SK-N-SH (cell line): Measurements from ENCODE around the gene SSNA1. TPM values are rescaled to one million over a fixed set of nuclear protein-coding genes. Genes with fewer than 3 reads are reported as not detected.

ENCODE experiments used
- CTCF ChIA-PET: fragments of 300-600, 350-600 bp; formaldehyde crosslinking; extraction: SDS; loops from one replicate; lab custom pipeline; 2021; lab: Yijun Ruan, JAX
- POLR2A ChIA-PET: fragments of 350-600 bp; sonication (Branson Sonifier 250); formaldehyde crosslinking; extraction: SDS; loops from one replicate; lab custom pipeline; 2020; ENCODE audit warnings: antibody characterized with exemption, inconsistent platforms; lab: Yijun Ruan, JAX
- DNase-seq: peaks from one replicate; pipeline ENCODE4 v3.0.0; 2012
- H2AFZ ChIP-seq: fragments of 200-600 bp; sonication (generic); 2 replicates; pipeline ENCODE4 v1.8.1; 2016; ENCODE audit warnings: antibody characterized with exemption, mild to moderate bottlenecking, low read depth
- H3F3A ChIP-seq: fragments of 200-600 bp; sonication (generic); replicated peaks from 2 replicates; pipeline ENCODE3; 2016; ENCODE audit warnings: antibody characterized with exemption, mild to moderate bottlenecking; ENCODE audit not compliant: insufficient read depth
- H3K27ac ChIP-seq, 2 experiments: fragments of 200-500 bp in 1 of 2; fragments of 200-600 bp in 1 of 2; sonication (Bioruptor generic) in 1 of 2; sonication (generic), shearing (Covaris generic) in 1 of 2; 2 replicates each; pipeline versions ENCODE4 v1.5.1 to v1.6.1; 2014 to 2016; ENCODE audit warnings: low read depth in 2 of 2, inconsistent platforms in 1 of 2, low read length in 1 of 2, mild to moderate bottlenecking in 1 of 2, mixed read lengths in 1 of 2
- H3K27me3 ChIP-seq: fragments of 200-600 bp; sonication (generic), shearing (Covaris generic); 2 replicates; pipeline ENCODE4 v1.6.1; 2016; ENCODE audit warnings: mixed run types; ENCODE audit not compliant: insufficient read depth
- H3K36me3 ChIP-seq, 2 experiments: fragments of 200-500 bp in 1 of 2; fragments of 200-600 bp in 1 of 2; sonication (Bioruptor generic) in 1 of 2; sonication (generic) in 1 of 2; replicated peaks in 1 of 2; 2 replicates each; pipeline versions ENCODE3 to v1.5.1; 2014 to 2016; ENCODE audit warnings: low read length in 1 of 2, mild to moderate bottlenecking in 1 of 2; ENCODE audit not compliant: insufficient read depth in 2 of 2, control insufficient read depth in 1 of 2
- H3K4me1 ChIP-seq, 2 experiments: fragments of 200-500 bp in 1 of 2; fragments of 200-600 bp in 1 of 2; sonication (Bioruptor generic) in 1 of 2; sonication (generic), shearing (Covaris generic) in 1 of 2; 2 replicates each; pipeline versions ENCODE4 v1.5.1 to v1.6.1; 2014 to 2016; ENCODE audit warnings: low read depth in 1 of 2, low read length in 1 of 2, mixed run types in 1 of 2; ENCODE audit not compliant: insufficient read depth in 2 of 2, control insufficient read depth in 1 of 2
- H3K4me2 ChIP-seq: fragments of 200-600 bp; sonication (generic), shearing (Covaris generic); 2 replicates; pipeline ENCODE4 v1.6.1; 2017; ENCODE audit warnings: mixed run types
- H3K4me3 ChIP-seq, 2 experiments: fragments of 200-500 bp in 1 of 2; fragments of 200-600 bp in 1 of 2; sonication (Bioruptor generic) in 1 of 2; sonication (generic), shearing (Covaris generic) in 1 of 2; 2 replicates each; pipeline versions ENCODE4 v1.5.1 to v1.8.1; 2014 to 2016; ENCODE audit warnings: low read depth in 2 of 2, inconsistent platforms in 1 of 2, low read length in 1 of 2, mild to moderate bottlenecking in 1 of 2, mixed read lengths in 1 of 2, moderate library complexity in 1 of 2
- H3K79me2 ChIP-seq: fragments of 200-600 bp; sonication (generic); 2 replicates; pipeline ENCODE4 v1.8.1; 2017; ENCODE audit warnings: mild to moderate bottlenecking; ENCODE audit not compliant: insufficient read depth
- H3K9ac ChIP-seq: fragments of 200-600 bp; sonication (generic); 2 replicates; pipeline ENCODE4 v1.6.1; 2017; ENCODE audit warnings: mixed run types
- H3K9me2 ChIP-seq: fragments of 200-600 bp; sonication (generic); 2 replicates; pipeline ENCODE4 v1.6.1; 2017; ENCODE audit warnings: mixed run types
- H3K9me3 ChIP-seq: fragments of 200-600 bp; sonication (generic); 2 replicates; pipeline ENCODE4 v1.6.1; 2017; ENCODE audit warnings: mixed run types, mild to moderate bottlenecking, moderate library complexity
- H4K20me1 ChIP-seq: fragments of 200-600 bp; sonication (generic); 2 replicates; pipeline ENCODE4 v1.6.1; 2017; ENCODE audit warnings: mild to moderate bottlenecking, mixed run types; ENCODE audit not compliant: insufficient read depth
- EP300 ChIP-seq, 2 experiments: IDR thresholded peaks; 2 replicates each; pipeline versions ENCODE4 v1.4.0 to v1.6.1; 2012; ENCODE audit warnings: borderline replicate concordance in 1 of 2, low read depth in 1 of 2, low read length in 1 of 2
- EZH2phosphoT487 ChIP-seq: fragments of 200-600 bp; sonication (generic); IDR thresholded peaks from 2 replicates; pipeline ENCODE4 v1.6.1; 2017; ENCODE audit warnings: low read depth, mixed run types, mild to moderate bottlenecking, antibody characterized with exemption, moderate library complexity, borderline replicate concordance
- FOXJ3 ChIP-seq: sonication (generic); formaldehyde crosslinking; IDR thresholded peaks from 2 replicates; pipeline ENCODE4 v1.5.1; 2020; ENCODE audit warnings: mild to moderate bottlenecking, missing genetic modification reagents
- GABPA ChIP-seq: IDR thresholded peaks from 2 replicates; pipeline ENCODE4 v1.4.0; 2012; ENCODE audit warnings: low read depth, mild to moderate bottlenecking
- GATA2 ChIP-seq: sonication (generic); formaldehyde crosslinking; IDR thresholded peaks from 2 replicates; pipeline ENCODE4 v1.5.0; 2020; ENCODE audit warnings: mild to moderate bottlenecking, missing genetic modification reagents
- MXI1 ChIP-seq: IDR thresholded peaks from 2 replicates; pipeline ENCODE4 v1.6.1; 2012; ENCODE audit warnings: mild to moderate bottlenecking, low read depth, low read length, improper control_type of control experiment
- NFIC ChIP-seq: IDR thresholded peaks from 2 replicates; pipeline ENCODE4 v1.4.0; 2012; ENCODE audit warnings: borderline replicate concordance
- NRF1 ChIP-seq: IDR thresholded peaks from 2 replicates; pipeline ENCODE4 v1.6.1; 2012; ENCODE audit warnings: low read depth, mild to moderate bottlenecking, low read length
- POLR2AphosphoS5 ChIP-seq: IDR thresholded peaks from 2 replicates; pipeline ENCODE4 v1.6.1; 2012; ENCODE audit warnings: low read depth, low read length
- RCOR1 ChIP-seq: fragments of 150-350 bp; IDR thresholded peaks from 2 replicates; pipeline ENCODE4 v1.6.1; 2017; ENCODE audit warnings: antibody characterized with exemption, low read length
- RFX5 ChIP-seq: IDR thresholded peaks from 2 replicates; pipeline ENCODE4 v1.6.1; 2012; ENCODE audit warnings: mild to moderate bottlenecking, improper control_type of control experiment, low read length
- SMC3 ChIP-seq: IDR thresholded peaks from 2 replicates; pipeline ENCODE4 v1.6.1; 2012; ENCODE audit warnings: low read depth, low read length, improper control_type of control experiment
- TAF1 ChIP-seq: IDR thresholded peaks from 2 replicates; pipeline ENCODE4 v1.6.1; 2012; ENCODE audit warnings: low read depth, mild to moderate bottlenecking, low read length, moderate library complexity, borderline replicate concordance
- TEAD4 ChIP-seq: IDR thresholded peaks from 2 replicates; pipeline ENCODE4 v1.4.0; 2012; ENCODE audit warnings: mild to moderate bottlenecking, borderline replicate concordance; ENCODE audit not compliant: insufficient read depth
- WGBS: methylation state at CpG from one replicate; pipeline ENCODE4 v1.1.6; 2017; ENCODE audit warnings: low lambda C conversion rate; 5-methylcytosine and 5-hydroxymethylcytosine counted together
- polyA plus RNA-seq, 3 experiments: library from polyadenylated mRNA; depleted of rRNA; stranded (reverse); fragments of >200 nt; gene quantifications; 2 replicates each; pipeline ENCODE4 v1.2.3, GENCODE V29; 2012
- TF ChIP-seq, protein P1 (sequence below): IDR thresholded peaks from 2 replicates; pipeline ENCODE4 v1.4.0; 2012; ENCODE audit warnings: low read depth, borderline replicate concordance
- TF ChIP-seq, protein P2 (sequence below): IDR thresholded peaks from 2 replicates; pipeline ENCODE4 v1.4.0; 2012; ENCODE audit warnings: low read depth, borderline replicate concordance
- TF ChIP-seq, protein P3 (sequence below): fragments of 200-600 bp; sonication (generic); IDR thresholded peaks from 2 replicates; pipeline ENCODE4 v1.6.1; 2017; ENCODE audit warnings: antibody characterized with exemption, mild to moderate bottlenecking, moderate library complexity
- TF ChIP-seq, protein P4 (sequence below): IDR thresholded peaks from 2 replicates; pipeline ENCODE4 v1.4.0; 2012; ENCODE audit warnings: low read depth
- TF ChIP-seq, protein P5 (sequence below): IDR thresholded peaks from 2 replicates; pipeline ENCODE4; 2012

The SSNA1 gene
- polyA plus RNA-seq, 1 of the 3 experiments (the other 2 are of a cell fraction) = 124 TPM

DNA sequence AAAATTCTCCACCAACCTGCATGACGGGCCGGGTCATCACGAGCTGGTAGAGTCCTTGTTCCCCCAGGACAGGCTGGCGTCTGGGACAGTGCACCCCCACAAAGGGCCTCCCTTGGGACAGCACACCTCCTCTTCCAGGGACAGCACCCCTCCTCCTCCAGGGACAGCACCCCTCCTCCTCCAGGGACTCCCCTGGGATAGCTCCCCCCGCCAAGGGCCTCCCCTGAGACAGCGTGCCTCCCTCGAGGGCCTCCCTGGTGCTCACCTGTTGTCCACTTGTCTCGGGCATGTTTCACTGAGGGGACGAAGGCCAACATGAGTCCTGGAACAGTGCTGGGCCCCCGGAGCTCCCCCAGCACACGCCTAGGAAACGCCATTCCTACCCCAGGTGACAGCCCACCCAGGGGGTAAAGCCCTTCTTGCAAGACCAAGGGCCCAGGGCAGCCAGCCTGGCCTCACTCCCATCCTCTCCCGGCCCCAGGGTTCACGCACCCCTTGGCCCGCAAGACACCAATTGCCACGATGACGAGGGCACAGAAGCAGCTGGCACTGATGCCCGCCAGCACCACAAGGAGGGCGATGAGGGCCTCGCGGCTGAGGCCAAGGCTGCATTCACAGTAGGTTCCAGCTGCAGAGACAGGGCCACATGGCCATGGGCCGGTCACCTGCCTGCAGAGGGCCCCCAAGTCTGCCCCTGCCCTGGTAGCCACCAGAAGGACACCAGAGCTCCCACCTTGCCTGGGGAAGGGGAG, 17.2 kb upstream of the SSNA1 start (continued):
- TF ChIP-seq, protein P1, sequence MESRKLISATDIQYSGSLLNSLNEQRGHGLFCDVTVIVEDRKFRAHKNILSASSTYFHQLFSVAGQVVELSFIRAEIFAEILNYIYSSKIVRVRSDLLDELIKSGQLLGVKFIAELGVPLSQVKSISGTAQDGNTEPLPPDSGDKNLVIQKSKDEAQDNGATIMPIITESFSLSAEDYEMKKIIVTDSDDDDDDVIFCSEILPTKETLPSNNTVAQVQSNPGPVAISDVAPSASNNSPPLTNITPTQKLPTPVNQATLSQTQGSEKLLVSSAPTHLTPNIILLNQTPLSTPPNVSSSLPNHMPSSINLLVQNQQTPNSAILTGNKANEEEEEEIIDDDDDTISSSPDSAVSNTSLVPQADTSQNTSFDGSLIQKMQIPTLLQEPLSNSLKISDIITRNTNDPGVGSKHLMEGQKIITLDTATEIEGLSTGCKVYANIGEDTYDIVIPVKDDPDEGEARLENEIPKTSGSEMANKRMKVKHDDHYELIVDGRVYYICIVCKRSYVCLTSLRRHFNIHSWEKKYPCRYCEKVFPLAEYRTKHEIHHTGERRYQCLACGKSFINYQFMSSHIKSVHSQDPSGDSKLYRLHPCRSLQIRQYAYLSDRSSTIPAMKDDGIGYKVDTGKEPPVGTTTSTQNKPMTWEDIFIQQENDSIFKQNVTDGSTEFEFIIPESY = no peak
- TF ChIP-seq, protein P2, sequence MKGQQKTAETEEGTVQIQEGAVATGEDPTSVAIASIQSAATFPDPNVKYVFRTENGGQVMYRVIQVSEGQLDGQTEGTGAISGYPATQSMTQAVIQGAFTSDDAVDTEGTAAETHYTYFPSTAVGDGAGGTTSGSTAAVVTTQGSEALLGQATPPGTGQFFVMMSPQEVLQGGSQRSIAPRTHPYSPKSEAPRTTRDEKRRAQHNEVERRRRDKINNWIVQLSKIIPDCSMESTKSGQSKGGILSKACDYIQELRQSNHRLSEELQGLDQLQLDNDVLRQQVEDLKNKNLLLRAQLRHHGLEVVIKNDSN = no peak
- TF ChIP-seq RFX5 (no peak), SMC3 (no peak), MXI1 (no peak), NRF1 (no peak)

DNA sequence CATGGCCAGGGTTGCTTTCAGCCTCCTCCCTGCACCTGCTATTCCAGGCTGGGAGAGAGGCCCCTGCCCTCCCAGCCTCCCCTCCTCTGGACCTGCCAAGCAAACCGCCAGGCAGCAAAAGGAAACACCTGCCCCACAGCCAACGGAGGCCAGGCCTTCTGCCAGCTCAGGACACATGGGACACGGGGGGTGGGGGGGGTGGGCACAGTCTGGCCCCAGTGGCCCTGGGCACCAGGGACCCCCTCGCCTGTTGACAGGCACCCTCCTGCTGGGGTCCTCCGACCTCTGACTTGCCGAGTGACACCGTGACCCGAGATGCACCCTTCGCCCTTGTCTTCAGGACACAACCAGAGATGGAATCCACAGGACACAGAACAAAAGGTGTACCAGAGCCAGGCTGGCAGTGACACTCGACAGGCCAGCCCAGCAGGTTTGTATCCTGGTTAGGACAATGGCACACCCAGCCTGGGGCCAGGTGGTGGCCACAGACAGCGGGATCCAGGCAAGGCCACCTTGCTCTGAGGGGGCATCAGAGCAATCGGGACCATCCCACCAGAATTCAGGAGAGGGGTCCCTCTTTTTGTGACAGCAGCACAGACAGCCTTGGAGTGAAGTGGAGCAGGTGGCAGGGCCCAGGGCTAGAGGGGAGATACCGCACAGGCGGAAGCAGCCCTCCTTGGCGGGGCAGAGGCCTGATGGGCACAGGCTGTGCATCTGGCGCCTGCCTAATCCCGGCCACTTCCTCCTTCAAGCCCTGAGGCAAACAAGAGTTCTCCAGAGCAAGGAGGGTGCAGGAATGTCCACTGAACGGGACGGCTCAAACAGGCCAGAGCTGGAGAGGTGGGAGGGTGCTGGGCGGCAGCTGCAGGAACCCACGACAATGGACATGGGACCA, 15.3 kb upstream of the SSNA1 start:
- no peaks in the 10 kb centered on the region for H3K9me3 ChIP-seq
- peak; percentile 50 for DNase-seq
- peak overlapping the region in 1 of 2 experiments; percentile 50; a peak in 2 of 4 replicates for H3K27ac ChIP-seq
- H3K79me2 ChIP-seq = no peaks in the 10 kb centered on the region
- H3K4me3 ChIP-seq = no peak overlapping the region
- H4K20me1 ChIP-seq = no peaks in the 10 kb centered on the region
- ChIA-PET POLR2A (interaction anchor here (1.5 kb wide), 1 partner anchor 35 kb away, joined by 5 read pairs; the partner anchor contains the start of gene GRIN1), CTCF (interaction anchor here (1.0 to 5.0 kb wide), 2 partner anchors 10 to 15 kb away, joined by 3 to 24 read pairs; partner anchors contain the start of genes ANAPC2 and SSNA1)
- peaks cover 0 to 23% of the 10 kb centered on the region in 2 experiments; a peak in 1 of 4 replicates for H3K4me1 ChIP-seq
- no peak overlapping the region for H3K4me2 ChIP-seq
- H3K9me2 ChIP-seq = no peaks in the 10 kb centered on the region
- no peak overlapping the region for H3K9ac ChIP-seq
- peaks cover 0 to 7% of the 10 kb centered on the region in 2 experiments for H3K36me3 ChIP-seq
- H2AFZ ChIP-seq = no peak overlapping the region
- WGBS = 70% methylated on average over 16 of the region's 21 CpGs
- H3F3A ChIP-seq = no peaks in the 10 kb centered on the region
- peaks cover 15% of the 10 kb centered on the region for H3K27me3 ChIP-seq
- TF ChIP-seq NFIC (no peak), RCOR1 (no peak), EP300 (IDR thresholded peaks at IDR 0.05; ENCODE audit: borderline replicate concordance in 1 of 2, low read depth in 1 of 2, low read length in 1 of 2) (no peak), GABPA (no peak), NRF1 (no peak), FOXJ3 (CRISPR knock-in tag) (no peak), EZH2phosphoT487 (no peak), TAF1 (no peak), GATA2 (CRISPR knock-in tag) (no peak), POLR2AphosphoS5 (no peak), TEAD4 (no peak)
- TF ChIP-seq, protein P1 = no peak
- TF ChIP-seq, protein P3, sequence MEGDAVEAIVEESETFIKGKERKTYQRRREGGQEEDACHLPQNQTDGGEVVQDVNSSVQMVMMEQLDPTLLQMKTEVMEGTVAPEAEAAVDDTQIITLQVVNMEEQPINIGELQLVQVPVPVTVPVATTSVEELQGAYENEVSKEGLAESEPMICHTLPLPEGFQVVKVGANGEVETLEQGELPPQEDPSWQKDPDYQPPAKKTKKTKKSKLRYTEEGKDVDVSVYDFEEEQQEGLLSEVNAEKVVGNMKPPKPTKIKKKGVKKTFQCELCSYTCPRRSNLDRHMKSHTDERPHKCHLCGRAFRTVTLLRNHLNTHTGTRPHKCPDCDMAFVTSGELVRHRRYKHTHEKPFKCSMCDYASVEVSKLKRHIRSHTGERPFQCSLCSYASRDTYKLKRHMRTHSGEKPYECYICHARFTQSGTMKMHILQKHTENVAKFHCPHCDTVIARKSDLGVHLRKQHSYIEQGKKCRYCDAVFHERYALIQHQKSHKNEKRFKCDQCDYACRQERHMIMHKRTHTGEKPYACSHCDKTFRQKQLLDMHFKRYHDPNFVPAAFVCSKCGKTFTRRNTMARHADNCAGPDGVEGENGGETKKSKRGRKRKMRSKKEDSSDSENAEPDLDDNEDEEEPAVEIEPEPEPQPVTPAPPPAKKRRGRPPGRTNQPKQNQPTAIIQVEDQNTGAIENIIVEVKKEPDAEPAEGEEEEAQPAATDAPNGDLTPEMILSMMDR = no peak
- TF ChIP-seq, protein P4, sequence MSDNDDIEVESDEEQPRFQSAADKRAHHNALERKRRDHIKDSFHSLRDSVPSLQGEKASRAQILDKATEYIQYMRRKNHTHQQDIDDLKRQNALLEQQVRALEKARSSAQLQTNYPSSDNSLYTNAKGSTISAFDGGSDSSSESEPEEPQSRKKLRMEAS = no peak
- TF ChIP-seq, protein P5, sequence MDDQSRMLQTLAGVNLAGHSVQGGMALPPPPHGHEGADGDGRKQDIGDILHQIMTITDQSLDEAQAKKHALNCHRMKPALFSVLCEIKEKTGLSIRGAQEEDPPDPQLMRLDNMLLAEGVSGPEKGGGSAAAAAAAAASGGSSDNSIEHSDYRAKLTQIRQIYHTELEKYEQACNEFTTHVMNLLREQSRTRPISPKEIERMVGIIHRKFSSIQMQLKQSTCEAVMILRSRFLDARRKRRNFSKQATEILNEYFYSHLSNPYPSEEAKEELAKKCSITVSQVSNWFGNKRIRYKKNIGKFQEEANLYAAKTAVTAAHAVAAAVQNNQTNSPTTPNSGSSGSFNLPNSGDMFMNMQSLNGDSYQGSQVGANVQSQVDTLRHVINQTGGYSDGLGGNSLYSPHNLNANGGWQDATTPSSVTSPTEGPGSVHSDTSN = no peak
